Breast epithelium (tissue), 4 donors: ENCODE measurements around the gene CMTR2. TPM values are rescaled to one million over a fixed set of nuclear protein-coding genes. Genes with fewer than 3 reads are reported as not detected.

Experiments used
- DNase-seq, 2 donors: peaks; one replicate each; pipeline ENCODE4 v3.0.0-alpha.2; 2019; ENCODE audit warnings: low spot score in 2 of 2
- H3K27ac ChIP-seq, 2 donors: fragments of 200-600 bp; sonication (generic) in 1 of 2; one replicate each; pipeline ENCODE4 v1.5.1; 2016 to 2019; ENCODE audit warnings: mild to moderate bottlenecking in 1 of 2
- H3K27me3 ChIP-seq, 2 donors: fragments of 200-600 bp; sonication (generic) in 1 of 2; one replicate each; pipeline versions ENCODE4 v1.5.1 to v1.6.0; 2017 to 2019; ENCODE audit warnings: control low read depth in 1 of 2, mild to moderate bottlenecking in 1 of 2
- H3K36me3 ChIP-seq: fragments of 200-600 bp; one replicate; pipeline ENCODE4 v1.5.1; 2019
- H3K4me1 ChIP-seq, 2 donors: fragments of 200-600 bp; sonication (generic); one replicate each; pipeline ENCODE4 v1.5.1; 2016 to 2019; ENCODE audit warnings: control low read depth in 1 of 2
- H3K4me3 ChIP-seq, 3 donors: fragments of 200-600 bp; sonication (generic); 1 replicate in 2 of 3; 2 replicates in 1 of 3; pipeline ENCODE4 v1.5.1; 2016 to 2019; ENCODE audit warnings: mild to moderate bottlenecking in 3 of 3, moderate library complexity in 2 of 3
- H3K9me3 ChIP-seq, 2 donors: fragments of 200-600 bp; sonication (generic) in 1 of 2; one replicate each; pipeline ENCODE4 v1.5.1; 2016 to 2019; ENCODE audit warnings: control low read depth in 1 of 2
- POLR2A ChIP-seq: fragments of 450-650 bp; IDR thresholded peaks from one replicate; pipeline ENCODE4 v1.6.1; 2016; ENCODE audit warnings: antibody characterized with exemption, mild to moderate bottlenecking, moderate library complexity
- POLR2AphosphoS5 ChIP-seq, 3 donors: sonication (generic); formaldehyde crosslinking; IDR thresholded peaks; one replicate each; pipeline ENCODE4 v1.6.1; 2017; ENCODE audit warnings: antibody characterized with exemption in 3 of 3
- intact Hi-C: fragments of 100-400 bp; cut with DNase I; formaldehyde crosslinking; loops from one replicate; pipeline ENCODE4 v1.15.1; 2023; ENCODE audit warnings: low total_unique reads
- total RNA-seq, 3 donors: library from RNA; depleted of rRNA; stranded (reverse); fragments of >200 nt; gene quantifications; one replicate each; pipeline ENCODE4 v1.1.0, GENCODE V29; 2016
- TF ChIP-seq, protein P1 (sequence below), 3 donors: fragments of 450-650 bp; IDR thresholded peaks; one replicate each; pipeline ENCODE4 v1.5.1; 2016 to 2017; ENCODE audit warnings: antibody characterized with exemption in 3 of 3, mild to moderate bottlenecking in 3 of 3, moderate library complexity in 3 of 3

The CMTR2 gene, protein sequence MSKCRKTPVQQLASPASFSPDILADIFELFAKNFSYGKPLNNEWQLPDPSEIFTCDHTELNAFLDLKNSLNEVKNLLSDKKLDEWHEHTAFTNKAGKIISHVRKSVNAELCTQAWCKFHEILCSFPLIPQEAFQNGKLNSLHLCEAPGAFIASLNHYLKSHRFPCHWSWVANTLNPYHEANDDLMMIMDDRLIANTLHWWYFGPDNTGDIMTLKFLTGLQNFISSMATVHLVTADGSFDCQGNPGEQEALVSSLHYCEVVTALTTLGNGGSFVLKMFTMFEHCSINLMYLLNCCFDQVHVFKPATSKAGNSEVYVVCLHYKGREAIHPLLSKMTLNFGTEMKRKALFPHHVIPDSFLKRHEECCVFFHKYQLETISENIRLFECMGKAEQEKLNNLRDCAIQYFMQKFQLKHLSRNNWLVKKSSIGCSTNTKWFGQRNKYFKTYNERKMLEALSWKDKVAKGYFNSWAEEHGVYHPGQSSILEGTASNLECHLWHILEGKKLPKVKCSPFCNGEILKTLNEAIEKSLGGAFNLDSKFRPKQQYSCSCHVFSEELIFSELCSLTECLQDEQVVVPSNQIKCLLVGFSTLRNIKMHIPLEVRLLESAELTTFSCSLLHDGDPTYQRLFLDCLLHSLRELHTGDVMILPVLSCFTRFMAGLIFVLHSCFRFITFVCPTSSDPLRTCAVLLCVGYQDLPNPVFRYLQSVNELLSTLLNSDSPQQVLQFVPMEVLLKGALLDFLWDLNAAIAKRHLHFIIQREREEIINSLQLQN
- total RNA-seq: 10 to 100 TPM; 18.1 to 39.7 (median 29.5) TPM

GRCh38 chr16:71288890-71289731 is at the start of gene CMTR2:
TSS of gene CMTR2 (minus strand) at chr16:71289402. CDS start at chr16:71285920, 3,482 bp downstream.
- TF ChIP-seq, protein P1, sequence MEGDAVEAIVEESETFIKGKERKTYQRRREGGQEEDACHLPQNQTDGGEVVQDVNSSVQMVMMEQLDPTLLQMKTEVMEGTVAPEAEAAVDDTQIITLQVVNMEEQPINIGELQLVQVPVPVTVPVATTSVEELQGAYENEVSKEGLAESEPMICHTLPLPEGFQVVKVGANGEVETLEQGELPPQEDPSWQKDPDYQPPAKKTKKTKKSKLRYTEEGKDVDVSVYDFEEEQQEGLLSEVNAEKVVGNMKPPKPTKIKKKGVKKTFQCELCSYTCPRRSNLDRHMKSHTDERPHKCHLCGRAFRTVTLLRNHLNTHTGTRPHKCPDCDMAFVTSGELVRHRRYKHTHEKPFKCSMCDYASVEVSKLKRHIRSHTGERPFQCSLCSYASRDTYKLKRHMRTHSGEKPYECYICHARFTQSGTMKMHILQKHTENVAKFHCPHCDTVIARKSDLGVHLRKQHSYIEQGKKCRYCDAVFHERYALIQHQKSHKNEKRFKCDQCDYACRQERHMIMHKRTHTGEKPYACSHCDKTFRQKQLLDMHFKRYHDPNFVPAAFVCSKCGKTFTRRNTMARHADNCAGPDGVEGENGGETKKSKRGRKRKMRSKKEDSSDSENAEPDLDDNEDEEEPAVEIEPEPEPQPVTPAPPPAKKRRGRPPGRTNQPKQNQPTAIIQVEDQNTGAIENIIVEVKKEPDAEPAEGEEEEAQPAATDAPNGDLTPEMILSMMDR (IDR thresholded peaks at IDR 0.05): no peak
- TF ChIP-seq POLR2A: peak; percentile 43
- TF ChIP-seq POLR2AphosphoS5 (IDR thresholded peaks at IDR 0.05): peak; percentile 58 to 75 (median 58)
- H3K4me3 ChIP-seq: peak within 1 kb of the TSS; percentile 72 to 82 (median 81)
- intact Hi-C loops: no loop called here

DNA sequence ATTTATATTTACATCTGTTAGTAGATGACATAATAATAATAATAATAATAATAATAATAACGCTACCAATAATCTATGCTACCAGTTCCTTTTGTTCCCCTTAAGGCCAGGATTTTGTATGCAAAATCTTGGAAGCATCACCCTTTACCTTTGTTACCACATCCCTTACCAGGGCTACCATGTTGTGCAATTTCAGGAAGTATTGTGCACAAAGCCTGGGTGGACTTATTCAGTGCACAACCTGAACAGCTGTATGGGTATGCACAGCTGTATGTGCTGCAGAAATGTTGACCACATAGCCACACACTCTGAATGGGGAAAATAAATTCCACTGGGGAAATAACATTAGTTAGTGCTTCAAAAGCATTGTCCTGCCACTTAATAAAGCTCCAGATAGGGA is 49.4 kb upstream of the CMTR2 start:
- no peak for TF ChIP-seq POLR2A
- TF ChIP-seq POLR2AphosphoS5 (IDR thresholded peaks at IDR 0.05): no peak
- TF ChIP-seq, protein P1 (IDR thresholded peaks at IDR 0.05): no peak
- Histone ChIP-seq H3K9me3 (no peaks in the 10 kb centered on the region), H3K27ac (no peak overlapping the region), H3K4me1 (no peaks in the 10 kb centered on the region), H3K36me3 (no peaks in the 10 kb centered on the region), H3K4me3 (no peak overlapping the region), H3K27me3 (no peaks in the 10 kb centered on the region)
- no peak for DNase-seq
- intact Hi-C loops: no loop called here

More at GRCh38 chr16:71288890-71289731, at the start of gene CMTR2:
- H3K9me3 ChIP-seq: no peaks in the 10 kb centered on the region
- H3K4me1 ChIP-seq: peaks cover 0 to 6% of the 10 kb centered on the region in 2 donors
- peak within 1 kb of the TSS; percentile 94 to 96 for H3K27ac ChIP-seq
- DNase-seq: peak; percentile 94 to 95
- peaks cover 7% of the 10 kb centered on the region for H3K36me3 ChIP-seq
- H3K27me3 ChIP-seq: no peaks in the 10 kb centered on the region

- no peaks in the 10 kb centered on the region for H3K27me3 ChIP-seq
- no peak for DNase-seq
- no peak overlapping the region for H3K27ac ChIP-seq
- no peaks in the 10 kb centered on the region for H3K36me3 ChIP-seq
- intact Hi-C loops: no loop called here
- H3K9me3 ChIP-seq: no peaks in the 10 kb centered on the region
- H3K4me3 ChIP-seq: no peak overlapping the region
- TF ChIP-seq POLR2AphosphoS5 (IDR thresholded peaks at IDR 0.05): no peak
- no peak for TF ChIP-seq POLR2A
- TF ChIP-seq, protein P1 (IDR thresholded peaks at IDR 0.05): no peak
- H3K4me1 ChIP-seq: no peaks in the 10 kb centered on the region
These were observed 49.0 kb upstream of the CMTR2 start for GRCh38 chr16:71338193-71338592.

GRCh38 chr16:71337631-71338030 is 48.4 kb upstream of the CMTR2 start:
- DNase-seq: no peak
- H3K27ac ChIP-seq: no peak overlapping the region
- no peaks in the 10 kb centered on the region for H3K9me3 ChIP-seq
- H3K4me1 ChIP-seq: no peaks in the 10 kb centered on the region
- H3K27me3 ChIP-seq: no peaks in the 10 kb centered on the region
- TF ChIP-seq POLR2A: no peak
- TF ChIP-seq, protein P1 (IDR thresholded peaks at IDR 0.05): no peak
- no peak for TF ChIP-seq POLR2AphosphoS5 (IDR thresholded peaks at IDR 0.05)
- intact Hi-C loops: no loop called here
- H3K36me3 ChIP-seq: no peaks in the 10 kb centered on the region
- no peak overlapping the region for H3K4me3 ChIP-seq
